AG09309 (cell line): ENCODE measurements around the gene CNKSR1.
"Not testable (repeated sequence)": the region's sequence is repeated elsewhere in the genome, so short reads cannot be mapped to it uniquely, and the experiment has no call there.

Experiments
- DNase-seq: peaks from one replicate; pipeline ENCODE4 v3.0.0-alpha.2; 2010; ENCODE audit warnings: low read depth
- H3K4me3 ChIP-seq: 2 replicates; pipeline ENCODE4 v1.5.1; 2011; ENCODE audit warnings: mild to moderate bottlenecking, low read depth, low read length, moderate library complexity; ENCODE audit not compliant: control insufficient read depth
- CTCF ChIP-seq: IDR thresholded peaks from 2 replicates; pipeline ENCODE4 v1.5.1; 2011; ENCODE audit warnings: mild to moderate bottlenecking, low read depth, low read length, inconsistent platforms; ENCODE audit not compliant: insufficient read depth, control insufficient read depth; ENCODE audit errors: missing control alignments

The CNKSR1 gene

GRCh38 chr1:26221094-26221493 is 43.8 kb downstream of the CNKSR1 start:
- no peak for DNase-seq
- H3K4me3 ChIP-seq: no peak overlapping the region
- TF ChIP-seq CTCF: no peak

- H3K4me3 ChIP-seq: no peak overlapping the region
- no peak for TF ChIP-seq CTCF
- DNase-seq: no peak
Measured at GRCh38 chr1:26224606-26225005, 47.3 kb downstream of the CNKSR1 start.

- DNase-seq: no peak
- TF ChIP-seq CTCF: no peak
- peak overlapping the region; percentile 16 for H3K4me3 ChIP-seq
Measured at GRCh38 chr1:26225033-26225831, 47.9 kb downstream of the CNKSR1 start.

- H3K4me3 ChIP-seq, DNase-seq: not testable (repeated sequence)
Measured at GRCh38 chr1:26230682-26231081, 53.4 kb downstream of the CNKSR1 start.

- TF ChIP-seq CTCF: peak; percentile 88
- H3K4me3 ChIP-seq: peak within 1 kb of the TSS; percentile 97
- DNase-seq: peak; percentile 86
Measured at GRCh38 chr1:26233903-26234643, 56.8 kb downstream of the CNKSR1 start, which contains the start of gene CEP85. CEP85 (plus strand) TSS chr1:26234200; CDS start chr1:26239784, 5,584 bp downstream.

GRCh38 chr1:26234644-26235370 is 57.5 kb downstream of the CNKSR1 start:
- H3K4me3 ChIP-seq: peak overlapping the region; percentile 97
- no peak for TF ChIP-seq CTCF
- DNase-seq: no peak
